Stimulated activated CD4-positive, alpha-beta T cell treated with anti-CD3 and anti-CD28 coated beads, TNF-alpha, amount 100 ng/mL, for 24 hours (primary cell): ENCODE data around the gene DNAJC2.
A peak's percentile ranks its signal among the peaks of the same experiment; 100 is the strongest.
"Not testable (repeated sequence)": the region's sequence is repeated elsewhere in the genome, so short reads cannot be mapped to it uniquely, and the experiment has no call there.

Experiments
- DNase-seq, 3 experiments: peaks; one replicate each; pipeline ENCODE4 v3.0.0-alpha.2; 2020; ENCODE audit warnings: low read depth in 3 of 3

The DNAJC2 gene

DNA sequence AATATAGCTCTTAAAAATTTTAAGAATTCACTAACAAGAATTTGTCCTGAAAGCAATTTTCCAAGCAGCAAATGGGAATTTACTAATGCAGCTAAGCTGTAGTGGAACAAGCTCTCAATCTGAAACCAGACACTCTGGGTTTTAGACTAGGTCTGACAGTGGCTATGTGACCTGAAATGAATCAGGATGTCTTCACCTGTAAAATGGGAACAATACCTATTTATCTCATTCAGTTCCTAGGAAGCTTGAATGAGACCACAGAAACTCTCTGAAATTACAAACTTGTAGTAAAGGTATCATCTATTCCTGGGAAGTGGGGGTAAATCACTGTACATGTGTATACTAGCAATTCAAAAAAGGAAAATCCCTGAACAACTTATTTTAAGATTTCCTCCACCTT lies 1.2 kb downstream of the DNAJC2 start:
- no peak for DNase-seq

DNA sequence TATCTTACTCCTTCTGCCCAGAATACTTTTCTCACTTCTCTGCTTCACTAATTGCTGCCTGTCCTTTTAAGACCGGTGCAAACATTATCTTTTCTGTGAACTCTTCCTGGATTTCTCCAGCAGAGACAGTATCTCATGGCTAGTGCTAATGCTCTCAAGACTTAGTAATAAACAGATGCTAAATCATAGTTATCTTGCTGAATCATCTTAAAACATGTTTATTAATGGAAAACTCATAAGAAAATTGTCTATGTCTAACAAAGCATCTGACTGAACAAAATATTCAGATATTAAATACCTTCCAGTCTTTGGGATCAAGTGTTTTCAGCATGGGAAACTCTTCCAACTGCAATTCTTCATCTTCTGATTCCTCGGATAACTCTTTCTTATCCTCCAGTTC lies 3.1 kb downstream of the DNAJC2 start:
- DNase-seq, result no peak

GRCh38 chr7:103338864-103339263 lies 5.7 kb downstream of the DNAJC2 start:
- DNase-seq, result no peak

- no peak for DNase-seq
Observed at GRCh38 chr7:103336761-103337160, 7.8 kb downstream of the DNAJC2 start.

DNA sequence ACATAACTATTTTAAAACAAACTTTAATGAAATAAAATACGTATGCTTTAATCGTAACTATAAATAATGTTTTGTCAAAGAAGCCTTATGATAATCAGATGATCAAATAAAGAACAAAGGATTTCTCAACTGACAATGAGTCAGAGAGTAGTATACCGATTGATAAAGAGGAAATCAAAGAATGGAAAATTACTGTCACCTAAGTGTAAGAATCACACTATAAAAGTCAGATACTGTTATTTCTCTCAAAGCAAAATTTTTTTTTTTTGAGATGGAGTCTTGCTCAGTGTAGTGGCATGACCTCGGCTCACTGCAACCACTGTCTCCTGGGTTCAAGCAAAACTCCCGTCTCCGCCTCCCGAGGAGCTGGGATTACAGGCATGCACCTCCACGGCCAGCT lies 18.8 kb downstream of the DNAJC2 start:
- no peak for DNase-seq

GRCh38 chr7:103317009-103317408 lies 27.6 kb downstream of the DNAJC2 start:
- no peak for DNase-seq

DNA sequence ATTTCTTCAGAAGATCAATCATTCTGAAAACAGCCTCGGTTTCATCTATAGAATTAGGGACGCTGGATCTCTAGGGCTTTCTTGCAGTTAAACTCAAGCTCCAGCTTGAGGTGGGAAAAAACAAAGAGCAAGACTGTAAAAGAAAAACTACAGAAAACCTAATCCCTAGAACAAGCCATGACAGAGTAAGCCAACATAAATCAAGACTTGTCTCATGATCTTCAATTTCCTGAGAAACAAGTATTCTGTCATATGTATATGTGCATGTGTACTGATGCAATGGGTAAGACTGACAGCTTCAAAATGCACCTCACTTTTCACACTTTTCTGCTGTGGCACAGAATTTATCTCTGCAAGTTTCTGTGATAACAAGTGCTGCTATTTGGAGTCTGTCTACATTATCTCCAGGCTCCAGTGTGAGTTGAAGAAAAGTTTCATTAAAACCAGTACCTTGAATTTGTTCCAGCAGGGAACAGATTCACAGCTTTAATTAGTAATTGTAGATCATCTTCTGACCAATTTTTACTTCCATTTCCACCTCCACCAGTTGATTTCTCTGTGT lies 28.1 kb downstream of the DNAJC2 start:
- DNase-seq, result no peak

GRCh38 chr7:103314852-103315251 lies 29.7 kb downstream of the DNAJC2 start:
- no peak for DNase-seq

- DNase-seq, result no peak
Observed at GRCh38 chr7:103307503-103308231, 36.9 kb downstream of the DNAJC2 start.

GRCh38 chr7:103301441-103301840 lies 43.1 kb downstream of the DNAJC2 start:
- DNase-seq, result no peak

- DNase-seq, result no peak
Observed at GRCh38 chr7:103299660-103300059, 44.9 kb downstream of the DNAJC2 start.

DNA sequence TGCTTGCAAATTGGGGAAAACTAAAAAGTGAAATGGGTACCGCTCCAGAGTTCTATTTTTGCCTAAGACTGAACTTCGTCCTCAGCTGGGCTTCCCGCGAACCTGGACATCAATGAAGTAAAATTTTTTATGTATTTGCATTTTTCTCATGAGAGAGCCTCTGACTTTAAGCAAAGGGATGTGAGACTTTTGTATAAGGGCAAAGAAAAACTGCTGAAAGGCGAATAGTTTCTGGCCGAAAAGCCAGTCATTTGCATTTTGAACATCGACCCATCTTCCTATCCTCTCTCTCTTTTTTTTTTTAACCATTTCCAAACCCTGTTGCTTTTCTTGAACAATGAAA lies 46.8 kb downstream of the DNAJC2 start:
- DNase-seq, result no peak

- DNase-seq, result peak; percentile 90 to 97 (median 95)
Observed at GRCh38 chr7:103296901-103297836, 47.4 kb downstream of the DNAJC2 start, which contains the start of gene PMPCB. Gene PMPCB (plus strand): TSS chr7:103297435. CDS start chr7:103297460, 25 bp downstream.

GRCh38 chr7:103293526-103293925 lies 51.0 kb downstream of the DNAJC2 start:
- no peak for DNase-seq

GRCh38 chr7:103292122-103292521 lies 52.4 kb downstream of the DNAJC2 start:
- DNase-seq, result no peak

- DNase-seq, result not testable (repeated sequence)
Observed at GRCh38 chr7:103282802-103283427, 61.7 kb downstream of the DNAJC2 start.

- peak in 1 of 3 experiments; percentile 5 for DNase-seq
Observed at GRCh38 chr7:103280803-103281155, 63.8 kb downstream of the DNAJC2 start.

- DNase-seq, result peak; percentile 77 to 86 (median 79)
Observed at GRCh38 chr7:103279963-103280802, 64.4 kb downstream of the DNAJC2 start.

GRCh38 chr7:103279636-103279962 lies 65.0 kb downstream of the DNAJC2 start:
- not testable (repeated sequence) for DNase-seq

DNA sequence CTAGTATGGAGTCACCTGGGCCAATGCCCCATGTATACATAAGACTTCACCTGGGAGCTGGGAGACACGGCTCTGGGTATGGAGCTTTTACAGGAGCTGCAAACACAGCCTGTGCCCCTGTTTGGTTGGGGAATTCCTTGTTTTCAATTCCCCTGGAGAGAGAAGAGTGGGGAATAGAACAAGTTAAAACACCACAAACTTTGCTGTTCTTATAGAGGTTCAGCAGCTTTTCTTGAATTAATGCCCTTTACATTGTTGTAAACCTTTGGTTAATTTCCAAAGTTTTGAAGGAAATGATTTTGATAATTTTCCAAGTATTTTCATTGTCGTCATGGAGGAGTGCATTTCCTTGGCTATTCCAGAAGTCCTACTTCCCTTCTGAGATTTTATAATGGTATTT lies 66.4 kb downstream of the DNAJC2 start:
- DNase-seq, result not testable (repeated sequence)

- not testable (repeated sequence) for DNase-seq
Observed at GRCh38 chr7:103274867-103275266, 69.7 kb downstream of the DNAJC2 start.
